Esophagus muscularis mucosa (tissue), 3 donors: ENCODE data around the gene LRRC71.

Experiments used
- POLR2A ChIP-seq: fragments of 450-650 bp; IDR thresholded peaks from one replicate; pipeline ENCODE4 v1.6.1; 2017; ENCODE audit warnings: antibody characterized with exemption, moderate library complexity, mild to moderate bottlenecking, low read depth
- TF ChIP-seq, protein P1 (sequence below), 3 experiments: fragments of 200-600 bp in 2 of 3; fragments of 450-650 bp in 1 of 3; sonication (generic) in 2 of 3; IDR thresholded peaks; one replicate each; pipeline ENCODE4 v1.5.1; 2017 to 2019; ENCODE audit warnings: antibody characterized with exemption in 3 of 3, mild to moderate bottlenecking in 2 of 3, moderate library complexity in 1 of 3

DNA sequence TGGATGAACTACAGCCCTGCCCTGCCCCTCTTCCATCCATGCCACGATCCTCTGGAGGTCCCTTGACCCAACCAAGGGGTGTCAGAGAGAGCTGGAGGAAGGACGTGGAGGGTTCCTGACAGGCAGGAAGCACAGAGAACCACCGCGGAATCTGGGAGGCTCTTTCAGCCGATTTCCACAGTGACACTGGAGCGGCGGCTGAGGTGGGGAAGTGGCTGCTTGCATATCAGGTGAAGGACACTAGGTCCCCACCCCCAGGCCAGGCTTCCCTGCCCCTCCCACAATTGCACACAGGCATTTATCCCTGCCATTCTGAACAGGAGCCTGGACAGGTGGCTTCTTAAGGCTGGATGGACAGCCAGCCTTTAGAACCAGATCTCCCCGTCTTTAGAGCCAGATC, 17.5 kb downstream of the LRRC71 start:
- TF ChIP-seq, protein P1, sequence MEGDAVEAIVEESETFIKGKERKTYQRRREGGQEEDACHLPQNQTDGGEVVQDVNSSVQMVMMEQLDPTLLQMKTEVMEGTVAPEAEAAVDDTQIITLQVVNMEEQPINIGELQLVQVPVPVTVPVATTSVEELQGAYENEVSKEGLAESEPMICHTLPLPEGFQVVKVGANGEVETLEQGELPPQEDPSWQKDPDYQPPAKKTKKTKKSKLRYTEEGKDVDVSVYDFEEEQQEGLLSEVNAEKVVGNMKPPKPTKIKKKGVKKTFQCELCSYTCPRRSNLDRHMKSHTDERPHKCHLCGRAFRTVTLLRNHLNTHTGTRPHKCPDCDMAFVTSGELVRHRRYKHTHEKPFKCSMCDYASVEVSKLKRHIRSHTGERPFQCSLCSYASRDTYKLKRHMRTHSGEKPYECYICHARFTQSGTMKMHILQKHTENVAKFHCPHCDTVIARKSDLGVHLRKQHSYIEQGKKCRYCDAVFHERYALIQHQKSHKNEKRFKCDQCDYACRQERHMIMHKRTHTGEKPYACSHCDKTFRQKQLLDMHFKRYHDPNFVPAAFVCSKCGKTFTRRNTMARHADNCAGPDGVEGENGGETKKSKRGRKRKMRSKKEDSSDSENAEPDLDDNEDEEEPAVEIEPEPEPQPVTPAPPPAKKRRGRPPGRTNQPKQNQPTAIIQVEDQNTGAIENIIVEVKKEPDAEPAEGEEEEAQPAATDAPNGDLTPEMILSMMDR (IDR thresholded peaks at IDR 0.05), result no peak
- TF ChIP-seq POLR2A, result no peak
